ENCODE results near the gene ARF5.

Gene ARF5

GRCh38 chr7:127609297-127609696 lies 21.1 kb downstream of the ARF5 start:
- POLR2A ChIA-PET = no interaction called here
- CTCF ChIA-PET = no interaction called here

GRCh38 chr7:127612263-127612662 lies 24.1 kb downstream of the ARF5 start:
- no peak for DNase-seq (ENCODE audit: extremely low spot score)
- ChIA-PET POLR2A (no interaction called here), CTCF (no interaction called here)
- no peak for TF ChIP-seq PKNOX1 (IDR thresholded peaks at IDR 0.05)
- TF ChIP-seq NFRKB (IDR thresholded peaks at IDR 0.05) = no peak
- no peak for TF ChIP-seq LEF1 (IDR thresholded peaks at IDR 0.05; ENCODE audit: borderline replicate concordance)
- TF ChIP-seq HDGF (IDR thresholded peaks at IDR 0.05; ENCODE audit: borderline replicate concordance) = no peak
- no peak for TF ChIP-seq ELF4 (IDR thresholded peaks at IDR 0.05)
- no peak for TF ChIP-seq L3MBTL2 (conservative IDR thresholded peaks at IDR 0.05)
- no peak for TF ChIP-seq FOXM1 (IDR thresholded peaks at IDR 0.05; ENCODE audit: borderline replicate concordance)
- no peak for TF ChIP-seq SP1 (IDR thresholded peaks at IDR 0.05)
- TF ChIP-seq ARNT (IDR thresholded peaks at IDR 0.05) = no peak
- no peak for TF ChIP-seq BHLHE40 (IDR thresholded peaks at IDR 0.05; ENCODE audit: borderline replicate concordance)
- no peak for TF ChIP-seq ZNF384 (IDR thresholded peaks at IDR 0.05)
- TF ChIP-seq TARDBP (IDR thresholded peaks at IDR 0.05) = no peak

More at GRCh38 chr7:127609297-127609696, 21.1 kb downstream of the ARF5 start:
- no peak for DNase-seq (ENCODE audit: extremely low spot score)
- TF ChIP-seq SUZ12 (IDR thresholded peaks at IDR 0.05) (no peak), BHLHE40 (IDR thresholded peaks at IDR 0.05; ENCODE audit: borderline replicate concordance) (no peak), LEF1 (IDR thresholded peaks at IDR 0.05; ENCODE audit: borderline replicate concordance) (no peak), CTBP1 (IDR thresholded peaks at IDR 0.05; ENCODE audit: borderline replicate concordance) (no peak), NFRKB (IDR thresholded peaks at IDR 0.05) (no peak), ELF4 (IDR thresholded peaks at IDR 0.05) (no peak)

GRCh38 chr7:127616724-127617123 lies 28.5 kb downstream of the ARF5 start:
- CTCF ChIA-PET = no interaction called here
- TF ChIP-seq NFRKB (IDR thresholded peaks at IDR 0.05) = no peak
- no peak for TF ChIP-seq FOXK2 (IDR thresholded peaks at IDR 0.05)
- TF ChIP-seq ZNF384 (IDR thresholded peaks at IDR 0.05) = no peak
- no peak for TF ChIP-seq LEF1 (IDR thresholded peaks at IDR 0.05; ENCODE audit: borderline replicate concordance)
- TF ChIP-seq CTBP1 (IDR thresholded peaks at IDR 0.05; ENCODE audit: borderline replicate concordance) = no peak
- no peak for TF ChIP-seq ARNT (IDR thresholded peaks at IDR 0.05)
- no peak for TF ChIP-seq L3MBTL2 (conservative IDR thresholded peaks at IDR 0.05)
- no peak for TF ChIP-seq FOXA1 (IDR thresholded peaks at IDR 0.05)
- TF ChIP-seq SP1 (IDR thresholded peaks at IDR 0.05) = no peak
- TF ChIP-seq FOXM1 (IDR thresholded peaks at IDR 0.05; ENCODE audit: borderline replicate concordance) = no peak
- DNase-seq (ENCODE audit: extremely low spot score) = no peak
- POLR2A ChIA-PET = no interaction called here

- no peak for TF ChIP-seq SP1 (IDR thresholded peaks at IDR 0.05)
- no peak for TF ChIP-seq ELF4 (IDR thresholded peaks at IDR 0.05)
- TF ChIP-seq LEF1 (IDR thresholded peaks at IDR 0.05; ENCODE audit: borderline replicate concordance) = no peak
- TF ChIP-seq ARNT (IDR thresholded peaks at IDR 0.05) = no peak
- TF ChIP-seq FOXA1 (IDR thresholded peaks at IDR 0.05) = no peak
- no peak for TF ChIP-seq PKNOX1 (IDR thresholded peaks at IDR 0.05)
- TF ChIP-seq BHLHE40 (IDR thresholded peaks at IDR 0.05; ENCODE audit: borderline replicate concordance) = no peak
- no peak for TF ChIP-seq TARDBP (IDR thresholded peaks at IDR 0.05)
- TF ChIP-seq SUZ12 (IDR thresholded peaks at IDR 0.05) = no peak
- no peak for TF ChIP-seq FOXK2 (IDR thresholded peaks at IDR 0.05)
- no peak for TF ChIP-seq HDGF (IDR thresholded peaks at IDR 0.05; ENCODE audit: borderline replicate concordance)
- no peak for TF ChIP-seq FOXM1 (IDR thresholded peaks at IDR 0.05; ENCODE audit: borderline replicate concordance)
- TF ChIP-seq ZNF384 (IDR thresholded peaks at IDR 0.05) = no peak
- no peak for TF ChIP-seq NFRKB (IDR thresholded peaks at IDR 0.05)
- no peak for TF ChIP-seq CTBP1 (IDR thresholded peaks at IDR 0.05; ENCODE audit: borderline replicate concordance)
- TF ChIP-seq L3MBTL2 (conservative IDR thresholded peaks at IDR 0.05) = no peak
- ChIA-PET POLR2A (no interaction called here), CTCF (no interaction called here)
- no peak for DNase-seq (ENCODE audit: extremely low spot score)
These were observed 29.8 kb downstream of the ARF5 start, which contains the start of gene PAX4 for GRCh38 chr7:127618042-127618441. Gene PAX4, minus strand, starts transcription at chr7:127618142. Its CDS starts 2,214 bp downstream, at chr7:127615928.

- no peak for TF ChIP-seq CTBP1 (IDR thresholded peaks at IDR 0.05; ENCODE audit: borderline replicate concordance)
- no peak for TF ChIP-seq FOXM1 (IDR thresholded peaks at IDR 0.05; ENCODE audit: borderline replicate concordance)
- TF ChIP-seq L3MBTL2 (conservative IDR thresholded peaks at IDR 0.05) = no peak
- TF ChIP-seq FOXK2 (IDR thresholded peaks at IDR 0.05) = no peak
- TF ChIP-seq ARNT (IDR thresholded peaks at IDR 0.05) = no peak
- TF ChIP-seq SUZ12 (IDR thresholded peaks at IDR 0.05) = no peak
- no peak for TF ChIP-seq BHLHE40 (IDR thresholded peaks at IDR 0.05; ENCODE audit: borderline replicate concordance)
- TF ChIP-seq ZNF384 (IDR thresholded peaks at IDR 0.05) = no peak
- no peak for TF ChIP-seq ELF4 (IDR thresholded peaks at IDR 0.05)
- TF ChIP-seq LEF1 (IDR thresholded peaks at IDR 0.05; ENCODE audit: borderline replicate concordance) = no peak
- no peak for TF ChIP-seq HDGF (IDR thresholded peaks at IDR 0.05; ENCODE audit: borderline replicate concordance)
- TF ChIP-seq TARDBP (IDR thresholded peaks at IDR 0.05) = no peak
- TF ChIP-seq FOXA1 (IDR thresholded peaks at IDR 0.05) = no peak
- no peak for TF ChIP-seq SP1 (IDR thresholded peaks at IDR 0.05)
- TF ChIP-seq PKNOX1 (IDR thresholded peaks at IDR 0.05) = no peak
- TF ChIP-seq NFRKB (IDR thresholded peaks at IDR 0.05) = no peak
- CTCF ChIA-PET = no interaction called here
- no peak for DNase-seq (ENCODE audit: extremely low spot score)
- POLR2A ChIA-PET = no interaction called here
These were observed 30.6 kb downstream of the ARF5 start for GRCh38 chr7:127618775-127619174.

- ChIA-PET POLR2A (no interaction called here), CTCF (interaction anchor here (0.7 to 1.4 kb wide), 2 partner anchors 9 to 85 kb away, joined by 3 to 4 read pairs; no protein-coding TSS in a partner anchor)
- no peak for DNase-seq (ENCODE audit: extremely low spot score)
- TF ChIP-seq CTBP1 (IDR thresholded peaks at IDR 0.05; ENCODE audit: borderline replicate concordance) (no peak), ELF4 (IDR thresholded peaks at IDR 0.05) (no peak), BHLHE40 (IDR thresholded peaks at IDR 0.05; ENCODE audit: borderline replicate concordance) (no peak), LEF1 (IDR thresholded peaks at IDR 0.05; ENCODE audit: borderline replicate concordance) (no peak), HDGF (IDR thresholded peaks at IDR 0.05; ENCODE audit: borderline replicate concordance) (no peak), PKNOX1 (IDR thresholded peaks at IDR 0.05) (no peak), ZNF384 (IDR thresholded peaks at IDR 0.05) (no peak)
These were observed 31.6 kb downstream of the ARF5 start for GRCh38 chr7:127619681-127620405.

Measured in HEK293T (cell line).